T-helper 2 cell (primary cell): ENCODE data around the gene TMEM38B.
"Not testable (repeated sequence)": the region's sequence is repeated elsewhere in the genome, so short reads cannot be mapped to it uniquely, and the experiment has no call there.

Experiments used
- DNase-seq, 5 experiments: peaks; one replicate each; pipeline versions ENCODE4 v3.0.0 to v3.0.0-alpha.2; 2012 to 2022

TMEM38B gene

GRCh38 chr9:105728230-105728629 is 33.9 kb downstream of the TMEM38B start:
- DNase-seq: not testable (repeated sequence)

GRCh38 chr9:105731420-105731819 is 37.1 kb downstream of the TMEM38B start:
- not testable (repeated sequence) for DNase-seq

- no peak for DNase-seq
Observed at GRCh38 chr9:105735366-105735765, 41.0 kb downstream of the TMEM38B start.

GRCh38 chr9:105737205-105737604 is 42.9 kb downstream of the TMEM38B start:
- DNase-seq: no peak

GRCh38 chr9:105742088-105742487 is 47.7 kb downstream of the TMEM38B start:
- no peak for DNase-seq

- not testable (repeated sequence) for DNase-seq
Observed at GRCh38 chr9:105747325-105747724, 53.0 kb downstream of the TMEM38B start.

- no peak for DNase-seq
Observed at GRCh38 chr9:105751761-105752160, 57.4 kb downstream of the TMEM38B start.

GRCh38 chr9:105757496-105758251 is 63.3 kb downstream of the TMEM38B start:
- peak in 1 of 5 experiments; percentile 22 for DNase-seq

GRCh38 chr9:105760053-105760452 is 65.7 kb downstream of the TMEM38B start:
- DNase-seq: no peak

GRCh38 chr9:105782561-105783494 is 88.5 kb downstream of the TMEM38B start:
- DNase-seq: not testable (repeated sequence)

GRCh38 chr9:105783495-105783872 is 89.1 kb downstream of the TMEM38B start:
- not testable (repeated sequence) for DNase-seq

- not testable (repeated sequence) for DNase-seq
Observed at GRCh38 chr9:105786796-105787195, 92.5 kb downstream of the TMEM38B start.

GRCh38 chr9:105816202-105816744 is 121.9 kb downstream of the TMEM38B start:
- no peak for DNase-seq

GRCh38 chr9:105816981-105817380 is 122.6 kb downstream of the TMEM38B start:
- peak in 1 of 5 experiments; percentile 38 for DNase-seq

GRCh38 chr9:105818903-105819302 is 124.6 kb downstream of the TMEM38B start:
- DNase-seq: peak in 1 of 5 experiments; percentile 24

- no peak for DNase-seq
Observed at GRCh38 chr9:105822814-105823213, 128.5 kb downstream of the TMEM38B start.
